Neural progenitor cell (in vitro differentiated cells): Measurements from ENCODE around the gene KEAP1. TPM values are rescaled to one million over a fixed set of nuclear protein-coding genes. Genes with fewer than 3 reads are reported as not detected.

ENCODE experiments used
- DNase-seq: peaks from one replicate; pipeline ENCODE4 v3.0.0-alpha.2; 2016; ENCODE audit warnings: low spot score
- H2AFZ ChIP-seq: fragments of 200-600 bp; sonication (generic); replicated peaks from 2 replicates; pipeline ENCODE4 v1.6.1; 2016; ENCODE audit warnings: antibody characterized with exemption
- H3F3A ChIP-seq: fragments of 200-600 bp; sonication (generic); 2 replicates; pipeline ENCODE4 v1.6.1; 2016; ENCODE audit warnings: antibody characterized with exemption, low read depth
- H3K27ac ChIP-seq: fragments of 200-600 bp; sonication (generic); 2 replicates; pipeline ENCODE4 v1.5.1; 2016; ENCODE audit warnings: mild to moderate bottlenecking
- H3K27me3 ChIP-seq: fragments of 200-600 bp; sonication (generic); 2 replicates; pipeline ENCODE4 v1.6.1; 2016; ENCODE audit warnings: mild to moderate bottlenecking, moderate library complexity
- H3K36me3 ChIP-seq: fragments of 200-600 bp; sonication (generic); 2 replicates; pipeline ENCODE4 v1.5.1; 2016
- H3K4me1 ChIP-seq: fragments of 200-600 bp; sonication (generic); 2 replicates; pipeline ENCODE4 v1.6.1; 2016; ENCODE audit warnings: mixed run types
- H3K4me2 ChIP-seq: fragments of 200-600 bp; sonication (generic); 2 replicates; pipeline ENCODE4 v1.6.1; 2016
- H3K4me3 ChIP-seq: fragments of 200-600 bp; sonication (generic); 2 replicates; pipeline ENCODE4 v1.5.1; 2016
- H3K79me2 ChIP-seq: fragments of 200-600 bp; sonication (generic); 2 replicates; pipeline ENCODE4 v1.6.1; 2016; ENCODE audit warnings: low read depth
- H3K9ac ChIP-seq: fragments of 200-600 bp; sonication (generic); 2 replicates; pipeline ENCODE4 v1.6.1; 2016
- H3K9me3 ChIP-seq: fragments of 200-600 bp; sonication (generic); 2 replicates; pipeline ENCODE4 v1.5.1; 2016; ENCODE audit warnings: low read depth
- H4K20me1 ChIP-seq: fragments of 200-600 bp; sonication (generic); 2 replicates; pipeline ENCODE4 v1.6.1; 2016; ENCODE audit warnings: low read depth
- H3K27ac Mint-ChIP-seq: 3 replicates; pipeline ENCODE4 v1.8.0; 2021; ENCODE audit warnings: mixed read lengths
- H3K27me3 Mint-ChIP-seq: 2 replicates; pipeline ENCODE4 v1.8.0; 2022; ENCODE audit warnings: low read depth, mild to moderate bottlenecking, inconsistent platforms, moderate library complexity, mixed read lengths; ENCODE audit not compliant: insufficient read depth
- H3K36me3 Mint-ChIP-seq: 3 replicates; pipeline ENCODE4 v1.8.0; 2021; ENCODE audit warnings: mixed read lengths
- H3K4me1 Mint-ChIP-seq: 3 replicates; pipeline ENCODE4 v1.8.0; 2021; ENCODE audit warnings: mixed read lengths
- H3K4me3 Mint-ChIP-seq: 3 replicates; pipeline ENCODE4 v1.8.0; 2021; ENCODE audit warnings: mild to moderate bottlenecking, moderate library complexity, mixed read lengths
- H3K9me3 Mint-ChIP-seq: 3 replicates; pipeline ENCODE4 v1.8.0; 2020; ENCODE audit warnings: mixed read lengths
- EZH2 ChIP-seq: fragments of 200-600 bp; sonication (generic); IDR thresholded peaks from 2 replicates; pipeline ENCODE4 v1.6.1; 2017; ENCODE audit warnings: antibody characterized with exemption, mild to moderate bottlenecking, moderate library complexity
- EZH2phosphoT487 ChIP-seq: fragments of 200-600 bp; sonication (generic); IDR thresholded peaks from 2 replicates; pipeline ENCODE4 v1.6.1; 2017; ENCODE audit warnings: antibody characterized with exemption
- microRNA counts: library from miRNA; unstranded; fragments of <30 nt; microRNA quantifications from one replicate; lab custom pipeline; 2016
- microRNA-seq: library from miRNA; unstranded; fragments of <30 nt; microRNA quantifications from one replicate; pipeline ENCODE4, GENCODE V29; 2016
- small RNA-seq: library from RNA; depleted of rRNA; stranded (forward); fragments of <200 nt; gene quantifications from one replicate; pipeline ENCODE3, GENCODE V24; 2015
- total RNA-seq: library from RNA; depleted of rRNA; stranded (reverse); fragments of >200 nt; gene quantifications from 2 replicates; pipeline ENCODE4 v1.2.3, GENCODE V29; 2015; ENCODE audit warnings: low replicate concordance
- TF ChIP-seq, protein P1 (sequence below): fragments of 200-600 bp; sonication (generic); IDR thresholded peaks from 2 replicates; pipeline ENCODE4 v1.5.1; 2017; ENCODE audit warnings: antibody characterized with exemption, mild to moderate bottlenecking

Gene KEAP1
- total RNA-seq, 1 donor from 2014 or later: 25.2 TPM

DNA sequence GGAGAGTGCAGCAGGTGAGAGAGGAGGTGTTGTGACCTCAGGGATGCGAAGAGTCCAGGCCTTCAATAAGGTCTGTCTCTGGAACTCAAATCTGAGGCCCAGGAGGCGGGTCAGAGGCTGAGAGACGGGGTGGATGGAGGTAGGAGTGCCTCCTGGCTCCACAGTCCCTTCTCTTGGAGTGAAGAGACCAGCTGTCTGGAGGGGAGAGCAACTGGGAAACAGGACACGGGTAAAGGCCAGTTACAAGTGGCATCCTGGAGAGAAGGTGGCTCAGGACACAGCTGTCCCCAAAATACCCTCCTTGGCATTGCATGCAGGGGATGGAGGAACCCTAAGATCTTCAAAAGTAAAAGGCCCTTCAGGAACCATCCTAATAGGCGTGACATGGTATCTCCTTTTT, 63.6 kb downstream of the KEAP1 start:
- Mint-ChIP-seq H3K4me3 (no peak overlapping the region), H3K36me3 (no peaks in the 10 kb centered on the region), H3K27me3 (peaks cover 10% of the 10 kb centered on the region), H3K4me1 (no peaks in the 10 kb centered on the region), H3K27ac (no peak overlapping the region), H3K9me3 (no peaks in the 10 kb centered on the region)
- no peak for TF ChIP-seq EZH2phosphoT487
- TF ChIP-seq EZH2: no peak
- TF ChIP-seq, protein P1, sequence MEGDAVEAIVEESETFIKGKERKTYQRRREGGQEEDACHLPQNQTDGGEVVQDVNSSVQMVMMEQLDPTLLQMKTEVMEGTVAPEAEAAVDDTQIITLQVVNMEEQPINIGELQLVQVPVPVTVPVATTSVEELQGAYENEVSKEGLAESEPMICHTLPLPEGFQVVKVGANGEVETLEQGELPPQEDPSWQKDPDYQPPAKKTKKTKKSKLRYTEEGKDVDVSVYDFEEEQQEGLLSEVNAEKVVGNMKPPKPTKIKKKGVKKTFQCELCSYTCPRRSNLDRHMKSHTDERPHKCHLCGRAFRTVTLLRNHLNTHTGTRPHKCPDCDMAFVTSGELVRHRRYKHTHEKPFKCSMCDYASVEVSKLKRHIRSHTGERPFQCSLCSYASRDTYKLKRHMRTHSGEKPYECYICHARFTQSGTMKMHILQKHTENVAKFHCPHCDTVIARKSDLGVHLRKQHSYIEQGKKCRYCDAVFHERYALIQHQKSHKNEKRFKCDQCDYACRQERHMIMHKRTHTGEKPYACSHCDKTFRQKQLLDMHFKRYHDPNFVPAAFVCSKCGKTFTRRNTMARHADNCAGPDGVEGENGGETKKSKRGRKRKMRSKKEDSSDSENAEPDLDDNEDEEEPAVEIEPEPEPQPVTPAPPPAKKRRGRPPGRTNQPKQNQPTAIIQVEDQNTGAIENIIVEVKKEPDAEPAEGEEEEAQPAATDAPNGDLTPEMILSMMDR: no peak
- DNase-seq: no peak
- Histone ChIP-seq H3K4me3 (no peak overlapping the region), H3K27me3 (no peaks in the 10 kb centered on the region), H3K4me1 (no peaks in the 10 kb centered on the region), H3K9ac (no peak overlapping the region), H3F3A (no peaks in the 10 kb centered on the region), H4K20me1 (no peaks in the 10 kb centered on the region), H3K9me3 (no peaks in the 10 kb centered on the region), H2AFZ (no peak overlapping the region), H3K27ac (no peak overlapping the region), H3K36me3 (no peaks in the 10 kb centered on the region), H3K79me2 (no peaks in the 10 kb centered on the region), H3K4me2 (no peak overlapping the region)

MicroRNA genes within 50 kb of the gene (microRNA counts, 767-probe panel; counts per million panel counts)
- microRNA hsa-miR-1238 (lab: Ali Mortazavi, UCI): 460 counts per million, percentile 90 among the panel's probes with 10 or more counts

Small RNA genes lying within 50 kb of the gene (microRNA-seq; reads per million reads assigned to microRNA genes)
- not detected for gene MIR1238

Small RNA genes lying within 50 kb of the gene (small RNA-seq; reads per million reads assigned to genes)
- gene MIR1238 (not detected), gene RNU7-140P (not detected)

Other genes starting within 250 kb of the KEAP1 start
- 0.40 and 0.80 TPM in 2 replicates for gene ICAM1, start 232.2 kb downstream of the KEAP1 start, total RNA-seq
- gene ICAM4, start 216.4 kb downstream of the KEAP1 start, total RNA-seq: 0.15 TPM in 1 of 2 replicates, not detected in the other
- gene ICAM5, start 213.4 kb downstream of the KEAP1 start, total RNA-seq: 0.46 TPM in 1 of 2 replicates, not detected in the other
- 2.4 and 4.6 TPM in 2 replicates for gene ZGLP1, start 193.5 kb downstream of the KEAP1 start, total RNA-seq
- 7.4 and 11.4 TPM in 2 replicates for gene FDX2, start 187.3 kb downstream of the KEAP1 start, total RNA-seq
- 5.4 and 24.3 TPM in 2 replicates for gene RAVER1, start 169.8 kb downstream of the KEAP1 start, total RNA-seq
- 1.3 and 3.5 TPM in 2 replicates for gene ICAM3, start 163.7 kb downstream of the KEAP1 start, total RNA-seq
- 20.7 and 44.9 TPM in 2 replicates for gene TYK2, start 122.8 kb downstream of the KEAP1 start, total RNA-seq
- 142 and 211 TPM in 2 replicates for gene CDC37, start 99.8 kb downstream of the KEAP1 start, total RNA-seq
- gene PDE4A, start 82.8 kb downstream of the KEAP1 start, total RNA-seq: 0.37 and 1.5 TPM in 2 replicates
- 0.15 and 1.1 TPM in 2 replicates for gene S1PR5, start 14.1 kb upstream of the KEAP1 start, total RNA-seq
- gene ATG4D, start 40.5 kb upstream of the KEAP1 start, total RNA-seq: 5.1 and 29.6 TPM in 2 replicates
- gene KRI1, start 62.7 kb upstream of the KEAP1 start, total RNA-seq: 16.4 and 27.4 TPM in 2 replicates
- gene CDKN2D, start 65.6 kb upstream of the KEAP1 start, total RNA-seq: 3.4 and 4.4 TPM in 2 replicates
- 3.6 and 3.9 TPM in 2 replicates for gene AP1M2, start 84.0 kb upstream of the KEAP1 start, total RNA-seq
- gene SLC44A2, start 122.2 kb upstream of the KEAP1 start, total RNA-seq: 45.6 and 81.8 TPM in 2 replicates
- 477 and 633 TPM in 2 replicates for gene ILF3, start 151.0 kb upstream of the KEAP1 start, total RNA-seq
- 20.4 and 46.9 TPM in 2 replicates for gene QTRT1, start 198.1 kb upstream of the KEAP1 start, total RNA-seq
- 49.9 and 101 TPM in 2 replicates for gene DNM2, start 214.7 kb upstream of the KEAP1 start, total RNA-seq